H9 (cell line): ENCODE data around the gene PDRG1. TPM values are rescaled to one million over a fixed set of nuclear protein-coding genes. Genes with fewer than 3 reads are reported as not detected.
A peak's percentile ranks its signal among the peaks of the same experiment; 100 is the strongest.

Source experiments
- DNase-seq: peaks from one replicate; pipeline ENCODE4 v3.0.0-alpha.2; 2017
- H2AFZ ChIP-seq: one replicate; pipeline ENCODE4 v1.6.1; 2013; ENCODE audit warnings: mild to moderate bottlenecking, low read length, control low read depth, moderate library complexity
- H2AK5ac ChIP-seq: 2 replicates; pipeline ENCODE4 v1.6.1; 2013; ENCODE audit warnings: low read length, control low read depth, mixed read lengths; ENCODE audit not compliant: insufficient read length
- H2BK120ac ChIP-seq: one replicate; pipeline ENCODE4 v1.6.1; 2013; ENCODE audit warnings: low read depth, mild to moderate bottlenecking, low read length, control low read depth, inconsistent platforms; ENCODE audit not compliant: poor library complexity, severe bottlenecking
- H2BK12ac ChIP-seq: 2 replicates; pipeline ENCODE4 v1.6.1; 2013; ENCODE audit warnings: low read length, control low read depth, mixed read lengths, low read depth; ENCODE audit not compliant: insufficient read length
- H2BK15ac ChIP-seq: 2 replicates; pipeline ENCODE4 v1.6.1; 2013; ENCODE audit warnings: low read depth, low read length, control low read depth
- H2BK20ac ChIP-seq: one replicate; pipeline ENCODE4 v1.6.1; 2013; ENCODE audit warnings: low read depth, mild to moderate bottlenecking, low read length, control low read depth, inconsistent platforms; ENCODE audit not compliant: poor library complexity, severe bottlenecking
- H2BK5ac ChIP-seq: 2 replicates; pipeline ENCODE4 v1.6.1; 2013; ENCODE audit warnings: low read length, control low read depth, mixed read lengths; ENCODE audit not compliant: insufficient read length
- H3K14ac ChIP-seq: 2 replicates; pipeline ENCODE4 v1.6.1; 2013; ENCODE audit warnings: low read length, control low read depth; ENCODE audit not compliant: insufficient read depth
- H3K18ac ChIP-seq: 2 replicates; pipeline ENCODE4 v1.6.1; 2013; ENCODE audit warnings: low read depth, mild to moderate bottlenecking, mixed read lengths, low read length, control low read depth; ENCODE audit not compliant: insufficient read length
- H3K23ac ChIP-seq: 2 replicates; pipeline ENCODE4 v1.6.1; 2013; ENCODE audit warnings: low read length, control low read depth, mixed read lengths, low read depth; ENCODE audit not compliant: insufficient read length
- H3K23me2 ChIP-seq: 2 replicates; pipeline ENCODE4 v1.6.1; 2013; ENCODE audit warnings: low read depth, mild to moderate bottlenecking, mixed read lengths, low read length, control low read depth; ENCODE audit not compliant: insufficient read length, poor library complexity, severe bottlenecking
- H3K27ac ChIP-seq: 2 replicates; pipeline ENCODE4 v1.5.1; 2013; ENCODE audit warnings: low read length, control low read depth, mixed read lengths, low read depth; ENCODE audit not compliant: insufficient read length
- H3K27me3 ChIP-seq: 2 replicates; pipeline ENCODE4 v1.6.1; 2013; ENCODE audit warnings: low read length, control low read depth, inconsistent platforms; ENCODE audit not compliant: insufficient read depth
- H3K4ac ChIP-seq: 2 replicates; pipeline ENCODE4 v1.6.1; 2013; ENCODE audit warnings: low read depth, mild to moderate bottlenecking, control low read depth, inconsistent platforms, low read length, moderate library complexity
- H3K4me1 ChIP-seq: 2 replicates; pipeline ENCODE4 v1.6.1; 2013; ENCODE audit warnings: low read length, control low read depth, inconsistent platforms; ENCODE audit not compliant: insufficient read depth
- H3K4me2 ChIP-seq: 2 replicates; pipeline ENCODE4 v1.6.1; 2013; ENCODE audit warnings: low read length, control low read depth, mixed read lengths; ENCODE audit not compliant: insufficient read length, insufficient read depth
- H3K56ac ChIP-seq: 2 replicates; pipeline ENCODE4 v1.6.1; 2013; ENCODE audit warnings: low read depth, mild to moderate bottlenecking, mixed read lengths, low read length, control low read depth; ENCODE audit not compliant: insufficient read length
- H3K79me1 ChIP-seq: 2 replicates; pipeline ENCODE4 v1.6.1; 2013; ENCODE audit warnings: low read depth, mild to moderate bottlenecking, moderate library complexity, low read length, control low read depth, inconsistent platforms; ENCODE audit not compliant: insufficient read depth, poor library complexity, severe bottlenecking
- H3K79me2 ChIP-seq: 2 replicates; pipeline ENCODE4 v1.6.1; 2013; ENCODE audit warnings: low read length, control low read depth, inconsistent platforms; ENCODE audit not compliant: insufficient read depth
- H3K9ac ChIP-seq: 2 replicates; pipeline ENCODE4 v1.6.1; 2013; ENCODE audit warnings: low read length, control low read depth, mixed read lengths; ENCODE audit not compliant: insufficient read length; ENCODE audit errors: extremely low read depth
- H3K9me3 ChIP-seq: one replicate; pipeline ENCODE4 v1.6.1; 2013; ENCODE audit warnings: low read depth, low read length, inconsistent platforms; ENCODE audit not compliant: control insufficient read depth
- H3T11ph ChIP-seq: one replicate; pipeline ENCODE4 v1.6.1; 2013; ENCODE audit warnings: mild to moderate bottlenecking, low read length, control low read depth, inconsistent platforms
- H4K20me1 ChIP-seq: one replicate; pipeline ENCODE4 v1.6.1; 2013; ENCODE audit not compliant: control insufficient read depth, insufficient read length, insufficient read depth
- H4K5ac ChIP-seq: 2 replicates; pipeline ENCODE4 v1.6.1; 2013; ENCODE audit warnings: low read depth, mild to moderate bottlenecking, mixed read lengths, low read length, control low read depth; ENCODE audit not compliant: insufficient read length
- H4K8ac ChIP-seq: replicated peaks from 2 replicates; pipeline ENCODE4 v1.6.1; 2013; ENCODE audit warnings: low read length, control low read depth, mixed read lengths, low read depth; ENCODE audit not compliant: insufficient read length
- H4K91ac ChIP-seq: 2 replicates; pipeline ENCODE4 v1.6.1; 2013; ENCODE audit warnings: low read depth, mild to moderate bottlenecking, moderate library complexity, mixed read lengths, low read length, control low read depth; ENCODE audit not compliant: insufficient read length
- H3K27ac Mint-ChIP-seq, 3 experiments: 2 replicates in 2 of 3; 3 replicates in 1 of 3; pipeline ENCODE4 v1.8.0; 2020 to 2021; ENCODE audit warnings: mixed read lengths in 3 of 3, mild to moderate bottlenecking in 1 of 3, moderate library complexity in 1 of 3
- H3K27me3 Mint-ChIP-seq: 2 replicates; pipeline ENCODE4 v1.8.0; 2021; ENCODE audit warnings: low read depth, mild to moderate bottlenecking, moderate library complexity, mixed read lengths
- H3K36me3 Mint-ChIP-seq, 3 experiments: 2 replicates in 2 of 3; 3 replicates in 1 of 3; pipeline ENCODE4 v1.8.0; 2020 to 2021; ENCODE audit warnings: low read depth in 3 of 3, mixed read lengths in 3 of 3; ENCODE audit not compliant: insufficient read depth in 1 of 3
- H3K4me1 Mint-ChIP-seq, 2 experiments: 2 replicates each; pipeline ENCODE4 v1.8.0; 2020; ENCODE audit warnings: mixed read lengths in 2 of 2
- H3K4me3 Mint-ChIP-seq, 2 experiments: 2 replicates in 1 of 2; 3 replicates in 1 of 2; pipeline ENCODE4 v1.8.0; 2020 to 2021; ENCODE audit warnings: mild to moderate bottlenecking in 2 of 2, mixed read lengths in 2 of 2, moderate library complexity in 1 of 2
- H3K9me3 Mint-ChIP-seq, 2 experiments: 2 replicates in 1 of 2; 3 replicates in 1 of 2; pipeline ENCODE4 v1.8.0; 2020; ENCODE audit warnings: mild to moderate bottlenecking in 2 of 2, mixed read lengths in 2 of 2, moderate library complexity in 1 of 2
- CTCF ChIP-seq: fragments of 200-600 bp; sonication (generic); conservative IDR thresholded peaks from 3 replicates; pipeline ENCODE4 v1.8.0; 2021; ENCODE audit warnings: antibody characterized with exemption, mild to moderate bottlenecking
- WGBS: extraction: QIAGEN DNeasy Blood & Tissue Kit; methylation state at CpG from one replicate; pipeline ENCODE4 v1.1.7; 2013; ENCODE audit warnings: missing lambda C conversion rate, low lambda C conversion rate, mixed read lengths; ENCODE audit not compliant: insufficient read length; ENCODE audit errors: extremely low coverage; 5-methylcytosine and 5-hydroxymethylcytosine counted together
- total RNA-seq: library from RNA; stranded (reverse); gene quantifications from 2 replicates; pipeline ENCODE4 v1.2.1, GENCODE V29; 2021

The PDRG1 gene
- total RNA-seq, 1 experiment from 2014 or later = 32.2 TPM

- Histone ChIP-seq H2BK5ac (no peak overlapping the region), H4K8ac (no peak overlapping the region), H3K27me3 (no peaks in the 10 kb centered on the region), H4K5ac (no peak overlapping the region), H3K56ac (no peak overlapping the region), H3K14ac (no peak overlapping the region), H2AFZ (no peak overlapping the region), H2BK120ac (no peak overlapping the region), H2BK20ac (no peak overlapping the region), H3K79me2 (no peaks in the 10 kb centered on the region), H3K23ac (no peak overlapping the region), H2AK5ac (no peak overlapping the region), H3K23me2 (no peaks in the 10 kb centered on the region), H3K4ac (no peak overlapping the region), H3K27ac (no peak overlapping the region), H3T11ph (no peak overlapping the region), H3K9ac (no peak overlapping the region), H2BK15ac (no peak overlapping the region), H3K4me1 (no peaks in the 10 kb centered on the region; the same call in 1 of the 2 replicates), H3K9me3 (no peaks in the 10 kb centered on the region), H4K20me1 (no peaks in the 10 kb centered on the region), H3K18ac (no peak overlapping the region), H3K79me1 (no peaks in the 10 kb centered on the region), H4K91ac (no peak overlapping the region), H3K4me2 (no peak overlapping the region), H2BK12ac (no peak overlapping the region)
- Mint-ChIP-seq H3K4me3 (no peak overlapping the region), H3K27ac (peak overlapping the region in 1 of 3 experiments; percentile 79; a peak in 2 of 7 replicates), H3K27me3 (peaks cover 3% of the 10 kb centered on the region), H3K9me3 (peaks cover 0 to 11% of the 10 kb centered on the region in 2 experiments; a peak in 1 of 5 replicates), H3K4me1 (peaks cover 70 to 76% of the 10 kb centered on the region in 2 experiments), H3K36me3 (0 out of 7 replicates have a peak, but pooled peaks cover 0 to 9% (median 0%) of the 10 kb centered on the region in 3 experiments)
- WGBS = no CpG with 5 or more reads among the region's 5 CpGs
- no peak for TF ChIP-seq CTCF
- no peak for DNase-seq
These were observed 37.7 kb downstream of the PDRG1 start for GRCh38 chr20:31914170-31914569.
